ENCODE measurements around the gene BDH2.

- no peak for TF ChIP-seq PATZ1 (CRISPR knock-in tag; IDR thresholded peaks at IDR 0.05; ENCODE audit: borderline replicate concordance)
- TF ChIP-seq TOX (CRISPR knock-in tag; IDR thresholded peaks at IDR 0.05; ENCODE audit: borderline replicate concordance): no peak
- TF ChIP-seq TCF4 (CRISPR knock-in tag; IDR thresholded peaks at IDR 0.05; ENCODE audit: borderline replicate concordance): no peak
These were observed 13.1 kb downstream of the BDH2 start for GRCh38 chr4:103086551-103086950.

Measured in SK-N-SH treated with all-trans-retinoic acid at 6 μM for 48 hours (cell line).